NCI-H1930 (cell line): Measurements from ENCODE around the gene PRKG1.
A peak's percentile ranks its signal among the peaks of the same experiment; 100 is the strongest.

Experiments used
- DNase-seq, 2 experiments: peaks; one replicate each; lab custom pipeline; 2025; lab: John Stamatoyannopoulos, UW

Gene PRKG1

GRCh38 chr10:52265131-52265926 is 1191.0 kb downstream of the PRKG1 start:
- no peak for DNase-seq

- DNase-seq: no peak
Observed at GRCh38 chr10:52266858-52267257, 1192.6 kb downstream of the PRKG1 start.

- no peak for DNase-seq
Observed at GRCh38 chr10:52268790-52269189, 1194.5 kb downstream of the PRKG1 start.

- no peak for DNase-seq
Observed at GRCh38 chr10:52269233-52269632, 1194.9 kb downstream of the PRKG1 start.

- DNase-seq: no peak
Observed at GRCh38 chr10:52276163-52276562, 1201.9 kb downstream of the PRKG1 start.

- DNase-seq: no peak
Observed at GRCh38 chr10:52276986-52277385, 1202.7 kb downstream of the PRKG1 start.

GRCh38 chr10:52279546-52279945 is 1205.3 kb downstream of the PRKG1 start:
- DNase-seq: no peak

- no peak for DNase-seq
Observed at GRCh38 chr10:52280051-52280450, 1205.8 kb downstream of the PRKG1 start.

- DNase-seq: no peak
Observed at GRCh38 chr10:52283174-52283573, 1208.9 kb downstream of the PRKG1 start.

- no peak for DNase-seq
Observed at GRCh38 chr10:52284416-52285013, 1210.2 kb downstream of the PRKG1 start.

GRCh38 chr10:52287866-52288265 is 1213.6 kb downstream of the PRKG1 start:
- no peak for DNase-seq

- DNase-seq: no peak
Observed at GRCh38 chr10:52297747-52298146, 1223.5 kb downstream of the PRKG1 start.

- no peak for DNase-seq
Observed at GRCh38 chr10:52300599-52301277, 1226.5 kb downstream of the PRKG1 start.

GRCh38 chr10:52308251-52309031 is 1234.2 kb downstream of the PRKG1 start:
- DNase-seq: peak in 1 of 2 experiments; percentile 0

GRCh38 chr10:52312942-52313255 is 1238.6 kb downstream of the PRKG1 start:
- no peak for DNase-seq

- no peak for DNase-seq
Observed at GRCh38 chr10:52313256-52313932, 1239.1 kb downstream of the PRKG1 start.

- DNase-seq: peak; percentile 13 to 20
Observed at GRCh38 chr10:52313933-52314821, 1239.9 kb downstream of the PRKG1 start, which contains the start of gene DKK1. TSS of gene DKK1 (plus strand) at chr10:52314281. CDS start at chr10:52314435, 154 bp downstream.

GRCh38 chr10:52314822-52315552 is 1240.7 kb downstream of the PRKG1 start:
- no peak for DNase-seq

GRCh38 chr10:52316001-52316400 is 1241.7 kb downstream of the PRKG1 start:
- no peak for DNase-seq

GRCh38 chr10:52316500-52316899 is 1242.2 kb downstream of the PRKG1 start:
- no peak for DNase-seq
